Dermis microvascular lymphatic vessel endothelial cell (primary cell): Measurements from ENCODE around the gene SBSN. TPM values are rescaled to one million over a fixed set of nuclear protein-coding genes. Genes with fewer than 3 reads are reported as not detected.

Experiments used
- DNase-seq, 2 donors: peaks; one replicate each; pipeline versions ENCODE4 v3.0.0 to v3.0.0-alpha.2; 2010; ENCODE audit warnings: low read depth in 2 of 2
- total RNA-seq: library from RNA; depleted of rRNA; stranded (reverse); fragments of >200 nt; gene quantifications from 2 replicates; pipeline ENCODE4 v1.2.1, GENCODE V29; 2014

The SBSN gene
- not detected in 2 replicates for total RNA-seq

GRCh38 chr19:35528218-35529038, at the start of gene SBSN:
TSS of gene SBSN (minus strand) at chr19:35528311. CDS start at chr19:35528281, 30 bp downstream.
- DNase-seq = no peak

GRCh38 chr19:35571406-35571965, 43.4 kb upstream of the SBSN start:
- no peak for DNase-seq

- no peak for DNase-seq
Measured at GRCh38 chr19:35569281-35569781, 41.2 kb upstream of the SBSN start.

GRCh38 chr19:35566738-35567137, 38.6 kb upstream of the SBSN start:
- no peak for DNase-seq

GRCh38 chr19:35565016-35565856, 37.1 kb upstream of the SBSN start:
- DNase-seq = no peak

GRCh38 chr19:35563207-35563829, 35.2 kb upstream of the SBSN start, which contains the start of gene ATP4A:
TSS of gene ATP4A (minus strand) at chr19:35563658. CDS start at chr19:35563629, 29 bp downstream.
- DNase-seq = no peak

- DNase-seq = no peak
Measured at GRCh38 chr19:35562776-35563175, 34.7 kb upstream of the SBSN start.

- DNase-seq = no peak
Measured at GRCh38 chr19:35562336-35562735, 34.2 kb upstream of the SBSN start.

GRCh38 chr19:35561436-35561835, 33.3 kb upstream of the SBSN start:
- DNase-seq = no peak

GRCh38 chr19:35560677-35561076, 32.6 kb upstream of the SBSN start:
- no peak for DNase-seq

GRCh38 chr19:35560271-35560670, 32.2 kb upstream of the SBSN start:
- DNase-seq = no peak

- no peak for DNase-seq
Measured at GRCh38 chr19:35559781-35560180, 31.7 kb upstream of the SBSN start.

GRCh38 chr19:35559281-35559659, 31.2 kb upstream of the SBSN start:
- no peak for DNase-seq

- DNase-seq = no peak
Measured at GRCh38 chr19:35558400-35559280, 30.5 kb upstream of the SBSN start.

- DNase-seq = peak in 1 of 2 donors; percentile 68
Measured at GRCh38 chr19:35557539-35558399, 29.7 kb upstream of the SBSN start.

- DNase-seq = no peak
Measured at GRCh38 chr19:35556846-35557538, 28.9 kb upstream of the SBSN start.

GRCh38 chr19:35556025-35556590, 28.0 kb upstream of the SBSN start:
- DNase-seq = no peak

GRCh38 chr19:35555301-35556005, 27.3 kb upstream of the SBSN start:
- DNase-seq = peak in 1 of 2 donors; percentile 40
